Suprapubic skin (tissue), 4 donors: Measurements from ENCODE around the gene PELO. TPM values are rescaled to one million over a fixed set of nuclear protein-coding genes. Genes with fewer than 3 reads are reported as not detected.
"Not testable (repeated sequence)": the region's sequence is repeated elsewhere in the genome, so short reads cannot be mapped to it uniquely, and the experiment has no call there.

Experiments used
- DNase-seq, 2 donors: peaks; one replicate each; pipeline ENCODE4 v3.0.0-alpha.2; 2019; ENCODE audit warnings: low spot score in 2 of 2
- H3K27ac ChIP-seq: fragments of 200-600 bp; sonication (generic); one replicate; pipeline ENCODE4 v1.5.1; 2019
- H3K27me3 ChIP-seq: fragments of 200-600 bp; sonication (generic); one replicate; pipeline ENCODE4 v1.5.1; 2019
- H3K36me3 ChIP-seq: fragments of 200-600 bp; sonication (generic); one replicate; pipeline ENCODE4 v1.5.1; 2019
- H3K4me1 ChIP-seq: fragments of 200-600 bp; sonication (generic); one replicate; pipeline ENCODE4 v1.5.1; 2019
- H3K4me3 ChIP-seq: fragments of 200-600 bp; sonication (generic); one replicate; pipeline ENCODE4 v1.5.1; 2019; ENCODE audit warnings: mild to moderate bottlenecking
- H3K9me3 ChIP-seq: fragments of 200-600 bp; sonication (generic); one replicate; pipeline ENCODE4 v1.5.1; 2019
- CTCF ChIP-seq, 2 donors: fragments of 200-600 bp in 1 of 2; fragments of 450-650 bp in 1 of 2; sonication (generic) in 1 of 2; IDR thresholded peaks; one replicate each; pipeline ENCODE4 v1.5.1; 2016 to 2019; ENCODE audit warnings: antibody characterized with exemption in 2 of 2, mild to moderate bottlenecking in 1 of 2, moderate library complexity in 1 of 2
- EP300 ChIP-seq: sonication (generic); formaldehyde crosslinking; IDR thresholded peaks from one replicate; pipeline ENCODE4 v1.6.1; 2017; ENCODE audit warnings: antibody characterized with exemption
- POLR2A ChIP-seq, 2 donors: fragments of 450-650 bp; IDR thresholded peaks; one replicate each; pipeline ENCODE4 v1.6.1; 2017; ENCODE audit warnings: antibody characterized with exemption in 2 of 2, mild to moderate bottlenecking in 2 of 2, moderate library complexity in 2 of 2
- POLR2AphosphoS5 ChIP-seq, 3 donors: sonication (generic); formaldehyde crosslinking; IDR thresholded peaks; one replicate each; pipeline ENCODE4 v1.6.1; 2017; ENCODE audit warnings: antibody characterized with exemption in 3 of 3
- WGBS: methylation state at CpG from one replicate; pipeline ENCODE4 v1.1.5; 2018; 5-methylcytosine and 5-hydroxymethylcytosine counted together
- total RNA-seq, 4 donors: library from RNA; depleted of rRNA; stranded (reverse); fragments of >200 nt; gene quantifications; one replicate each; pipeline ENCODE4 v1.1.0, GENCODE V29; 2016

Gene PELO
- total RNA-seq, 4 donors from 2014 or later, result 9.8 to 17.5 (median 11.2) TPM

- Histone ChIP-seq H3K27ac (no peak overlapping the region), H3K36me3 (no peaks in the 10 kb centered on the region), H3K9me3 (no peaks in the 10 kb centered on the region), H3K4me1 (peaks cover 5% of the 10 kb centered on the region), H3K27me3 (no peaks in the 10 kb centered on the region), H3K4me3 (no peak overlapping the region)
- TF ChIP-seq CTCF (IDR thresholded peaks at IDR 0.05) (no peak), EP300 (no peak), POLR2AphosphoS5 (IDR thresholded peaks at IDR 0.05) (no peak), POLR2A (IDR thresholded peaks at IDR 0.05) (no peak)
- DNase-seq, result no peak
- 90% methylated on average over 1 of the region's 1 CpG for WGBS
Measured at GRCh38 chr5:52817818-52818217, 30.1 kb downstream of the PELO start.

- Histone ChIP-seq H3K4me3 (no peak overlapping the region), H3K9me3 (no peaks in the 10 kb centered on the region), H3K27ac (no peak overlapping the region), H3K36me3 (no peaks in the 10 kb centered on the region), H3K4me1 (peaks cover 5% of the 10 kb centered on the region), H3K27me3 (no peaks in the 10 kb centered on the region)
- 97% methylated on average over 1 of the region's 1 CpG for WGBS
- no peak for DNase-seq
- TF ChIP-seq POLR2AphosphoS5 (IDR thresholded peaks at IDR 0.05), result no peak
- no peak for TF ChIP-seq EP300
Measured at GRCh38 chr5:52818360-52818759, 30.6 kb downstream of the PELO start.

GRCh38 chr5:52818807-52819206 is 31.1 kb downstream of the PELO start:
- H3K36me3 ChIP-seq, H3K27ac ChIP-seq, H3K4me1 ChIP-seq, H3K27me3 ChIP-seq, DNase-seq, H3K9me3 ChIP-seq, H3K4me3 ChIP-seq: not testable (repeated sequence)
- WGBS, result 86% methylated on average over 3 of the region's 3 CpGs

GRCh38 chr5:52821901-52822300 is 34.2 kb downstream of the PELO start:
- no peak for TF ChIP-seq POLR2AphosphoS5 (IDR thresholded peaks at IDR 0.05)
- TF ChIP-seq POLR2A (IDR thresholded peaks at IDR 0.05), result no peak
- TF ChIP-seq CTCF (IDR thresholded peaks at IDR 0.05), result no peak
- TF ChIP-seq EP300, result no peak
- H3K27ac ChIP-seq, result no peak overlapping the region
- no peaks in the 10 kb centered on the region for H3K36me3 ChIP-seq
- WGBS, result 55% methylated on average over 1 of the region's 1 CpG
- H3K4me1 ChIP-seq, result no peaks in the 10 kb centered on the region
- no peaks in the 10 kb centered on the region for H3K27me3 ChIP-seq
- H3K4me3 ChIP-seq, result no peak overlapping the region
- H3K9me3 ChIP-seq, result no peaks in the 10 kb centered on the region
- DNase-seq, result no peak

- H3K27me3 ChIP-seq, result no peaks in the 10 kb centered on the region
- no peaks in the 10 kb centered on the region for H3K4me1 ChIP-seq
- H3K27ac ChIP-seq, result no peak overlapping the region
- no peak overlapping the region for H3K4me3 ChIP-seq
- H3K9me3 ChIP-seq, result no peaks in the 10 kb centered on the region
- peak in 1 of 2 donors; percentile 65 for DNase-seq
- no peak for TF ChIP-seq CTCF (IDR thresholded peaks at IDR 0.05)
- H3K36me3 ChIP-seq, result no peaks in the 10 kb centered on the region
- 71% methylated on average over 6 of the region's 6 CpGs for WGBS
Measured at GRCh38 chr5:52822437-52822836, 34.7 kb downstream of the PELO start.

GRCh38 chr5:52824827-52825226 is 37.1 kb downstream of the PELO start:
- H3K4me3 ChIP-seq, result no peak overlapping the region
- 84% methylated on average over 1 of the region's 1 CpG for WGBS
- TF ChIP-seq EP300 (no peak), POLR2AphosphoS5 (IDR thresholded peaks at IDR 0.05) (no peak), CTCF (IDR thresholded peaks at IDR 0.05) (no peak), POLR2A (IDR thresholded peaks at IDR 0.05) (no peak)
- no peak overlapping the region for H3K27ac ChIP-seq
- DNase-seq, result no peak
- no peaks in the 10 kb centered on the region for H3K9me3 ChIP-seq
- H3K36me3 ChIP-seq, result no peaks in the 10 kb centered on the region
- no peaks in the 10 kb centered on the region for H3K27me3 ChIP-seq
- no peaks in the 10 kb centered on the region for H3K4me1 ChIP-seq
